ENCODE results near the gene CCDC196. TPM values are rescaled to one million over a fixed set of nuclear protein-coding genes. Genes with fewer than 3 reads are reported as not detected.
A peak's percentile ranks its signal among the peaks of the same experiment; 100 is the strongest.
"Not testable (repeated sequence)": the region's sequence is repeated elsewhere in the genome, so short reads cannot be mapped to it uniquely, and the experiment has no call there.

The CCDC196 gene
- total RNA-seq, 1 experiment from 2014 or later: not detected

GRCh38 chr14:66507722-66508546 is 21.8 kb downstream of the CCDC196 start, which contains the start of gene GPHN:
Gene GPHN, plus strand, starts transcription at chr14:66508147.
- Histone ChIP-seq H3K27ac (peak within 1 kb of the TSS; percentile 73), H3K4me1 (peaks cover 3% of the 10 kb centered on the region; the same call in 1 of the 2 replicates)

DNA sequence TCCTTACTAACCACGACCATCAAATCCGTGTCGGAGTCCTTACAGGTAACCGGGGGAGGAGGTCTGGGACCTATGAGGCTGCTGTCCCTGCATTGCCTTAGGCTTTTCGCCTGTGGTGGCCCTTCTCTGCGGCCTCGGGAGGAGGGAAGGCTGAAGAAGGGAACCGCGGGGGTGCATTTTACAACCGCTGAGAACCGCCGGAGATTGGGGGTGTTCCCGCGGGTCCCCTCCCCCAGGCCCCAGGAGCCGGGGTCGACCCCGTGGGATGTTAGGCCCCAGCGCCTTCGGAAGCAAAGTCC is 22.3 kb downstream of the CCDC196 start:
- H3K36me3 ChIP-seq: no peaks in the 10 kb centered on the region
- no peak for DNase-seq
- H3K4me3 ChIP-seq: peak overlapping the region; percentile 80
- H3K27ac ChIP-seq: peak overlapping the region; percentile 73
- H3K4me1 ChIP-seq: peaks cover 3% of the 10 kb centered on the region; the same call in 1 of the 2 replicates
- no peaks in the 10 kb centered on the region for H3K27me3 ChIP-seq
- no peaks in the 10 kb centered on the region for H3K9me3 ChIP-seq (replicated peaks)

More at GRCh38 chr14:66507722-66508546, 21.8 kb downstream of the CCDC196 start, which contains the start of gene GPHN:
- DNase-seq: peak; percentile 96 to 97
- Histone ChIP-seq H3K27me3 (no peaks in the 10 kb centered on the region), H3K4me3 (peak within 1 kb of the TSS; percentile 80), H3K36me3 (no peaks in the 10 kb centered on the region), H3K9me3 (replicated peaks) (no peaks in the 10 kb centered on the region)

- peak overlapping the region; percentile 73 for H3K27ac ChIP-seq
- peaks cover 3% of the 10 kb centered on the region; the same call in 1 of the 2 replicates for H3K4me1 ChIP-seq
- no peaks in the 10 kb centered on the region for H3K27me3 ChIP-seq
- no peaks in the 10 kb centered on the region for H3K36me3 ChIP-seq
- DNase-seq: peak; percentile 50 to 64
- H3K9me3 ChIP-seq (replicated peaks): no peaks in the 10 kb centered on the region
- H3K4me3 ChIP-seq: peak overlapping the region; percentile 80
Measured at GRCh38 chr14:66508846-66509621, 22.9 kb downstream of the CCDC196 start.

- H3K27ac ChIP-seq: peak overlapping the region; percentile 73; the same call in 1 of the 2 replicates
- no peaks in the 10 kb centered on the region for H3K9me3 ChIP-seq (replicated peaks)
- H3K4me1 ChIP-seq: peaks cover 3% of the 10 kb centered on the region; the same call in 1 of the 2 replicates
- no peaks in the 10 kb centered on the region for H3K36me3 ChIP-seq
- DNase-seq: peak in 1 of 2 experiments; percentile 27
- no peaks in the 10 kb centered on the region for H3K27me3 ChIP-seq
- peak overlapping the region; percentile 80 for H3K4me3 ChIP-seq
Measured at GRCh38 chr14:66509874-66510273, 23.7 kb downstream of the CCDC196 start.

GRCh38 chr14:66511849-66512248 is 25.7 kb downstream of the CCDC196 start:
- Histone ChIP-seq H3K36me3 (0 out of 2 replicates have a peak, but pooled peaks cover 2% of the 10 kb centered on the region), H3K4me3 (no peak overlapping the region), H3K27me3 (no peaks in the 10 kb centered on the region), H3K27ac (no peak overlapping the region), H3K4me1 (peaks cover 3% of the 10 kb centered on the region; the same call in 1 of the 2 replicates), H3K9me3 (replicated peaks) (no peaks in the 10 kb centered on the region)
- DNase-seq: no peak

- Histone ChIP-seq H3K9me3 (replicated peaks) (peaks cover 5% of the 10 kb centered on the region), H3K4me3 (no peak overlapping the region), H3K4me1 (peaks cover 3% of the 10 kb centered on the region; the same call in 1 of the 2 replicates), H3K27me3 (no peaks in the 10 kb centered on the region), H3K36me3 (0 out of 2 replicates have a peak, but pooled peaks cover 2% of the 10 kb centered on the region), H3K27ac (no peak overlapping the region)
- no peak for DNase-seq
Measured at GRCh38 chr14:66514213-66514612, 28.0 kb downstream of the CCDC196 start.

- H3K27ac ChIP-seq: no peak overlapping the region
- no peak for DNase-seq
- H3K4me3 ChIP-seq: no peak overlapping the region
- H3K27me3 ChIP-seq: no peaks in the 10 kb centered on the region
- no peaks in the 10 kb centered on the region for H3K9me3 ChIP-seq (replicated peaks)
- H3K36me3 ChIP-seq: no peaks in the 10 kb centered on the region
- H3K4me1 ChIP-seq: no peaks in the 10 kb centered on the region
Measured at GRCh38 chr14:66530526-66530925, 44.4 kb downstream of the CCDC196 start.

GRCh38 chr14:66539034-66539433 is 52.9 kb downstream of the CCDC196 start:
- H3K27me3 ChIP-seq: no peaks in the 10 kb centered on the region
- no peaks in the 10 kb centered on the region for H3K4me1 ChIP-seq
- DNase-seq: peak; percentile 13 to 37
- no peaks in the 10 kb centered on the region; the same call in 1 of the 2 replicates for H3K36me3 ChIP-seq
- H3K27ac ChIP-seq: no peak overlapping the region
- H3K9me3 ChIP-seq (replicated peaks): no peaks in the 10 kb centered on the region
- no peak overlapping the region for H3K4me3 ChIP-seq

DNA sequence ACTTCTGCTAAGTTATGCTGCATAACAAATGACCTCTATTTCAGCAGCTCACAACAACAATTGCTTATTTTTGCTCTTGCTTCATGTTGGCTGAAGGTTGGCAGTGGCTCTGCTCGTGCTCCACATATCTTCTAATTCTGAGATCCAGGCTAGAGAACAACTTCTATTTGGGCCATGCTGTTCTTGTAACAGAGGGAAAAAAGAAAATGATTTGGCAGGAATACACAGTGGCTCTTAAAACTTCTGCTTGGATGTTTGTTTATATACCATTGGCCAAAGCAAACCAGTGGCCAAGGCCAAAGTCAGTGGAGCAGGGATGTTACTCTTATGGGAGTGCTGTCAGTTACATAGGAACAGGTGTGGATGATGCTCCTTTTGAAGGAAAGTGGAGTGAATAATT is 53.9 kb downstream of the CCDC196 start:
- Histone ChIP-seq H3K27ac (no peak overlapping the region), H3K36me3 (no peaks in the 10 kb centered on the region; the same call in 1 of the 2 replicates), H3K9me3 (replicated peaks) (no peaks in the 10 kb centered on the region), H3K4me3 (no peak overlapping the region), H3K27me3 (no peaks in the 10 kb centered on the region), H3K4me1 (no peaks in the 10 kb centered on the region)
- DNase-seq: no peak

GRCh38 chr14:66541627-66542026 is 55.5 kb downstream of the CCDC196 start:
- Histone ChIP-seq H3K9me3 (replicated peaks) (no peaks in the 10 kb centered on the region), H3K4me1 (no peaks in the 10 kb centered on the region), H3K27ac (no peak overlapping the region), H3K4me3 (no peak overlapping the region), H3K36me3 (no peaks in the 10 kb centered on the region; the same call in 1 of the 2 replicates), H3K27me3 (no peaks in the 10 kb centered on the region)
- DNase-seq: no peak

- no peaks in the 10 kb centered on the region for H3K27me3 ChIP-seq
- no peak overlapping the region for H3K4me3 ChIP-seq
- H3K9me3 ChIP-seq (replicated peaks): no peaks in the 10 kb centered on the region
- DNase-seq: no peak
- no peak overlapping the region for H3K27ac ChIP-seq
- no peaks in the 10 kb centered on the region; the same call in 1 of the 2 replicates for H3K36me3 ChIP-seq
- no peaks in the 10 kb centered on the region for H3K4me1 ChIP-seq
Measured at GRCh38 chr14:66543996-66544395, 57.8 kb downstream of the CCDC196 start.

- H3K36me3 ChIP-seq; H3K4me1 ChIP-seq; H3K27ac ChIP-seq; H3K9me3 ChIP-seq (replicated peaks); H3K4me3 ChIP-seq; DNase-seq; H3K27me3 ChIP-seq: not testable (repeated sequence)
Measured at GRCh38 chr14:66545191-66545590, 59.0 kb downstream of the CCDC196 start.

GRCh38 chr14:66545751-66546150 is 59.6 kb downstream of the CCDC196 start:
- not testable (repeated sequence) for H3K36me3 ChIP-seq; H3K27me3 ChIP-seq; H3K9me3 ChIP-seq (replicated peaks); H3K4me1 ChIP-seq; DNase-seq; H3K4me3 ChIP-seq; H3K27ac ChIP-seq
